B cell (primary cell): Measurements from ENCODE around the gene STARD9. TPM values are rescaled to one million over a fixed set of nuclear protein-coding genes. Genes with fewer than 3 reads are reported as not detected.

Experiments
- ATAC-seq: fragments of 200-7000 bp; cut with Tn5 transposase; one replicate; pipeline ENCODE4 v1.10.0; 2021; ENCODE audit warnings: low read depth, mild to moderate bottlenecking, moderate number of reproducible peaks, moderate library complexity
- CTCF ChIA-PET: fragments of 350-600 bp; sonication (Branson Sonifier 250); formaldehyde crosslinking; loops from one replicate; lab custom pipeline; 2021; ENCODE audit warnings: antibody characterized with exemption, inconsistent platforms; lab: Charles Lee
- POLR2A ChIA-PET: fragments of 350-600 bp; sonication (Branson Sonifier 250); formaldehyde crosslinking; loops from one replicate; lab custom pipeline; 2021; ENCODE audit warnings: antibody characterized with exemption; lab: Charles Lee
- DNase-seq: peaks from one replicate; pipeline ENCODE4 v3.0.0; 2013
- H2AFZ ChIP-seq: 2 replicates; pipeline ENCODE4 v1.6.1; 2012; ENCODE audit warnings: mild to moderate bottlenecking, low read depth, low read length; ENCODE audit not compliant: insufficient read depth, poor library complexity, severe bottlenecking
- H3K27ac ChIP-seq, 2 donors: 1 replicate in 1 of 2; 2 replicates in 1 of 2; pipeline ENCODE4 v1.5.1; 2012 to 2013; ENCODE audit warnings: low read length in 2 of 2, mild to moderate bottlenecking in 2 of 2, moderate library complexity in 1 of 2
- H3K27me3 ChIP-seq, 4 experiments: fragments of 200-600 bp in 1 of 4; sonication (generic) in 1 of 4; replicated peaks in 1 of 4; 1 replicate in 2 of 4; 2 replicates in 2 of 4; pipeline versions ENCODE4 v1.6.1 to v1.7.0; 2013 to 2016; ENCODE audit warnings: low read length in 3 of 4, mild to moderate bottlenecking in 2 of 4, mixed read lengths in 1 of 4, moderate library complexity in 1 of 4; ENCODE audit not compliant: insufficient read depth in 4 of 4, control insufficient read depth in 3 of 4; ENCODE audit errors: control extremely low read depth in 1 of 4
- H3K36me3 ChIP-seq, 2 experiments: replicated peaks in 1 of 2; 1 replicate in 1 of 2; 2 replicates in 1 of 2; pipeline versions ENCODE4 v1.6.1 to v1.7.1; 2013; ENCODE audit warnings: low read length in 1 of 2; ENCODE audit not compliant: insufficient read depth in 2 of 2, control insufficient read depth in 1 of 2; ENCODE audit errors: control extremely low read depth in 1 of 2, extremely low read depth in 1 of 2
- H3K4me1 ChIP-seq, 2 donors: fragments of 200-600 bp in 1 of 2; sonication (generic) in 1 of 2; 1 replicate in 1 of 2; 2 replicates in 1 of 2; pipeline versions ENCODE4 v1.5.1 to v1.6.1; 2013 to 2017; ENCODE audit warnings: low read length in 2 of 2; ENCODE audit not compliant: control insufficient read depth in 2 of 2, insufficient read depth in 2 of 2
- H3K4me2 ChIP-seq: replicated peaks from 2 replicates; pipeline ENCODE3; 2012; ENCODE audit warnings: mild to moderate bottlenecking, low read depth, low read length; ENCODE audit not compliant: poor library complexity, severe bottlenecking
- H3K4me3 ChIP-seq, 5 experiments: fragments of 200-600 bp in 1 of 5; sonication (generic) in 1 of 5; 1 replicate in 3 of 5; 2 replicates in 2 of 5; pipeline versions ENCODE4 v1.5.1 to v1.7.0; 2011 to 2016; ENCODE audit warnings: low read length in 4 of 5, mild to moderate bottlenecking in 4 of 5, low read depth in 2 of 5, control low read depth in 1 of 5, moderate library complexity in 1 of 5; ENCODE audit not compliant: insufficient read depth in 1 of 5; ENCODE audit errors: control extremely low read depth in 1 of 5, extremely low read depth in 1 of 5
- H3K79me2 ChIP-seq: fragments of 200-600 bp; sonication (generic); one replicate; pipeline ENCODE4 v1.6.0; 2016; ENCODE audit warnings: low read length; ENCODE audit not compliant: control insufficient read depth, insufficient read depth
- H3K9ac ChIP-seq: fragments of 200-600 bp; sonication (generic); 2 replicates; pipeline ENCODE4 v1.6.1; 2017; ENCODE audit warnings: mild to moderate bottlenecking, low read length, moderate library complexity
- H3K9me3 ChIP-seq, 3 donors: one replicate each; pipeline versions ENCODE4 v1.6.1 to v1.7.1; 2013; ENCODE audit warnings: low read length in 2 of 3; ENCODE audit not compliant: control insufficient read depth in 2 of 3, insufficient read depth in 1 of 3; ENCODE audit errors: control extremely low read depth in 1 of 3
- H4K20me1 ChIP-seq: 2 replicates; pipeline ENCODE4 v1.6.0; 2012; ENCODE audit warnings: mild to moderate bottlenecking, low read length; ENCODE audit not compliant: insufficient read depth, control insufficient read depth, poor library complexity, severe bottlenecking
- H3K27ac Mint-ChIP-seq: one replicate; pipeline ENCODE4 v1.8.0; 2021; ENCODE audit warnings: mixed read lengths
- H3K27me3 Mint-ChIP-seq: one replicate; pipeline ENCODE4 v1.8.0; 2021; ENCODE audit warnings: mixed read lengths
- H3K4me1 Mint-ChIP-seq: one replicate; pipeline ENCODE4 v1.8.0; 2021; ENCODE audit warnings: mixed read lengths
- H3K4me3 Mint-ChIP-seq: one replicate; pipeline ENCODE4 v1.8.0; 2021; ENCODE audit warnings: mixed read lengths
- H3K9me3 Mint-ChIP-seq: one replicate; pipeline ENCODE4 v1.8.0; 2022; ENCODE audit warnings: mixed read lengths; ENCODE audit not compliant: insufficient read depth
- EZH2 ChIP-seq: IDR thresholded peaks from 2 replicates; pipeline ENCODE4 v1.6.1; 2012; ENCODE audit warnings: borderline replicate concordance, low read depth, mild to moderate bottlenecking, moderate library complexity, low read length; ENCODE audit not compliant: insufficient read depth, poor library complexity, severe bottlenecking
- WGBS: methylation state at CpG from one replicate; pipeline ENCODE4 v1.1.5; 2013; ENCODE audit warnings: missing lambda C conversion rate; ENCODE audit not compliant: insufficient coverage; 5-methylcytosine and 5-hydroxymethylcytosine counted together
- intact Hi-C: fragments of 100-400 bp; cut with micrococcal nuclease; formaldehyde crosslinking; loops from one replicate; pipeline ENCODE4 v1.10.0; 2022
- polyA plus RNA-seq: library from polyadenylated mRNA; depleted of rRNA; stranded (reverse); fragments of >200 nt; gene quantifications from 2 replicates; pipeline ENCODE4 v1.2.3, GENCODE V29; 2012
- total RNA-seq, 2 donors: library from RNA; stranded (reverse); fragments of 120-200 nt in 1 of 2; gene quantifications; 1 replicate in 1 of 2; 2 replicates in 1 of 2; pipeline versions ENCODE4 v1.2.3 to v1.2.4, GENCODE V29; 2013 to 2022
- TF ChIP-seq, protein P1 (sequence below): fragments of 200-600 bp; IDR thresholded peaks from one replicate; pipeline ENCODE4 v1.8.0; 2022; ENCODE audit warnings: antibody characterized with exemption, mild to moderate bottlenecking

STARD9 gene
- total and polyA plus RNA-seq, 2 donors (not counting 1 experiment from before 2014, with no cell fraction given): 5.0 to 23.1 TPM

- ATAC-seq (no peak), DNase-seq (no peak)
- H3K27me3 ChIP-seq: no peaks in the 10 kb centered on the region
- intact Hi-C loops: no loop called here
- POLR2A ChIA-PET: no interaction called here
- H3K9me3 Mint-ChIP-seq: no peaks in the 10 kb centered on the region
- CTCF ChIA-PET: interaction anchor here (0.8 to 1.5 kb wide), 2 partner anchors 8 kb away, joined by 3 to 8 read pairs; no protein-coding TSS in a partner anchor
- H3K9me3 ChIP-seq: no peaks in the 10 kb centered on the region
- H3K4me3 Mint-ChIP-seq: no peak overlapping the region
- H3K27ac ChIP-seq: no peak overlapping the region
- peaks cover 9 to 11% of the 10 kb centered on the region in 2 donors for H3K4me1 ChIP-seq
- WGBS: 40% methylated on average over 1 of the region's 4 CpGs
- peaks cover 0 to 3% of the 10 kb centered on the region in 2 experiments for H3K36me3 ChIP-seq
- H3K4me1 Mint-ChIP-seq: peaks cover 17% of the 10 kb centered on the region
- H2AFZ ChIP-seq: no peak overlapping the region
- no peaks in the 10 kb centered on the region for H4K20me1 ChIP-seq
- no peak for TF ChIP-seq EZH2
- H3K79me2 ChIP-seq: peaks cover 5% of the 10 kb centered on the region
- no peak overlapping the region for H3K27ac Mint-ChIP-seq
- H3K4me2 ChIP-seq: no peak overlapping the region
- H3K9ac ChIP-seq: no peak overlapping the region
- no peaks in the 10 kb centered on the region for H3K27me3 Mint-ChIP-seq
- no peak overlapping the region for H3K4me3 ChIP-seq
Observed at GRCh38 chr15:42584031-42584765, 8.8 kb downstream of the STARD9 start.

GRCh38 chr15:42590619-42591237 is 15.3 kb downstream of the STARD9 start:
- H4K20me1 ChIP-seq: no peaks in the 10 kb centered on the region
- ATAC-seq: no peak
- H3K4me2 ChIP-seq: no peak overlapping the region
- ChIA-PET CTCF (interaction anchor here (0.6 to 2.6 kb wide), 2 partner anchors 7 to 34 kb away, joined by 3 to 8 read pairs; no protein-coding TSS in a partner anchor), POLR2A (no interaction called here)
- Mint-ChIP-seq H3K4me3 (no peak overlapping the region), H3K27ac (no peak overlapping the region), H3K4me1 (no peaks in the 10 kb centered on the region), H3K27me3 (no peaks in the 10 kb centered on the region), H3K9me3 (no peaks in the 10 kb centered on the region)
- H3K79me2 ChIP-seq: no peaks in the 10 kb centered on the region
- DNase-seq: no peak
- H3K27ac ChIP-seq: no peak overlapping the region
- no peak overlapping the region for H3K4me3 ChIP-seq
- no peak overlapping the region for H3K9ac ChIP-seq
- 100% methylated on average over 2 of the region's 5 CpGs for WGBS
- H3K27me3 ChIP-seq: no peaks in the 10 kb centered on the region
- TF ChIP-seq, protein P1, sequence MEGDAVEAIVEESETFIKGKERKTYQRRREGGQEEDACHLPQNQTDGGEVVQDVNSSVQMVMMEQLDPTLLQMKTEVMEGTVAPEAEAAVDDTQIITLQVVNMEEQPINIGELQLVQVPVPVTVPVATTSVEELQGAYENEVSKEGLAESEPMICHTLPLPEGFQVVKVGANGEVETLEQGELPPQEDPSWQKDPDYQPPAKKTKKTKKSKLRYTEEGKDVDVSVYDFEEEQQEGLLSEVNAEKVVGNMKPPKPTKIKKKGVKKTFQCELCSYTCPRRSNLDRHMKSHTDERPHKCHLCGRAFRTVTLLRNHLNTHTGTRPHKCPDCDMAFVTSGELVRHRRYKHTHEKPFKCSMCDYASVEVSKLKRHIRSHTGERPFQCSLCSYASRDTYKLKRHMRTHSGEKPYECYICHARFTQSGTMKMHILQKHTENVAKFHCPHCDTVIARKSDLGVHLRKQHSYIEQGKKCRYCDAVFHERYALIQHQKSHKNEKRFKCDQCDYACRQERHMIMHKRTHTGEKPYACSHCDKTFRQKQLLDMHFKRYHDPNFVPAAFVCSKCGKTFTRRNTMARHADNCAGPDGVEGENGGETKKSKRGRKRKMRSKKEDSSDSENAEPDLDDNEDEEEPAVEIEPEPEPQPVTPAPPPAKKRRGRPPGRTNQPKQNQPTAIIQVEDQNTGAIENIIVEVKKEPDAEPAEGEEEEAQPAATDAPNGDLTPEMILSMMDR: no peak
- H3K36me3 ChIP-seq: peaks cover 0 to 5% of the 10 kb centered on the region in 2 experiments
- no peaks in the 10 kb centered on the region for H3K4me1 ChIP-seq
- intact Hi-C loops: no loop called here
- no peak overlapping the region for H2AFZ ChIP-seq
- no peaks in the 10 kb centered on the region for H3K9me3 ChIP-seq
